MCF 10A (cell line): ENCODE data around the gene ANKIB1. TPM values are rescaled to one million over a fixed set of nuclear protein-coding genes. Genes with fewer than 3 reads are reported as not detected.

Source experiments
- BruUV-seq: library from RNA; stranded (reverse); fragments of 400-500 nt; replicated peaks from 2 replicates; lab custom pipeline; 2021; lab: Mats Ljungman, UMichigan
- CTCF ChIA-PET: fragments of 300-600 bp; sonication (Branson Sonifier 250); formaldehyde crosslinking; extraction: SDS; loops from one replicate; lab custom pipeline; 2021; ENCODE audit warnings: antibody characterized with exemption, inconsistent platforms; lab: Yijun Ruan, JAX
- POLR2A ChIA-PET: fragments of 300-600, 350-650 bp; sonication (Branson Sonifier 250); formaldehyde crosslinking; extraction: SDS; loops from one replicate; lab custom pipeline; 2020; ENCODE audit warnings: antibody characterized with exemption, inconsistent platforms; lab: Yijun Ruan, JAX
- DNase-seq: peaks from one replicate; pipeline ENCODE4 v3.0.0-alpha.2; 2018; ENCODE audit not compliant: unreplicated experiment
- H3K27ac Mint-ChIP-seq: one replicate; pipeline ENCODE4 v1.8.0; 2022; ENCODE audit warnings: mild to moderate bottlenecking, low read depth, mixed read lengths; ENCODE audit not compliant: unreplicated experiment
- H3K27me3 Mint-ChIP-seq: one replicate; pipeline ENCODE4 v1.8.0; 2022; ENCODE audit warnings: mixed read lengths; ENCODE audit not compliant: insufficient read depth, unreplicated experiment
- H3K36me3 Mint-ChIP-seq: one replicate; pipeline ENCODE4 v1.8.0; 2022; ENCODE audit warnings: mild to moderate bottlenecking, moderate library complexity, mixed read lengths; ENCODE audit not compliant: insufficient read depth, unreplicated experiment
- H3K4me1 Mint-ChIP-seq: one replicate; pipeline ENCODE4 v1.8.0; 2022; ENCODE audit warnings: mixed read lengths; ENCODE audit not compliant: insufficient read depth, unreplicated experiment
- H3K4me3 Mint-ChIP-seq: one replicate; pipeline ENCODE4 v1.8.0; 2022; ENCODE audit warnings: mild to moderate bottlenecking, moderate library complexity, mixed read lengths; ENCODE audit not compliant: unreplicated experiment
- H3K9me3 Mint-ChIP-seq: one replicate; pipeline ENCODE4 v1.8.0; 2022; ENCODE audit warnings: mixed read lengths; ENCODE audit not compliant: unreplicated experiment
- intact Hi-C: fragments of 100-400 bp; cut with micrococcal nuclease; formaldehyde crosslinking; loops from 2 replicates; pipeline ENCODE4 v1.14.1; 2022
- total RNA-seq: library from RNA; stranded (reverse); gene quantifications from 2 replicates; pipeline ENCODE4 v1.2.3, GENCODE V29; 2022
- TF ChIP-seq, protein P1 (sequence below): fragments of 200-600 bp; IDR thresholded peaks from one replicate; pipeline ENCODE4 v1.8.0; 2022; ENCODE audit warnings: antibody characterized with exemption, mild to moderate bottlenecking; ENCODE audit not compliant: unreplicated experiment

The ANKIB1 gene
- total RNA-seq, 1 experiment from 2014 or later: 33.0 TPM

DNA sequence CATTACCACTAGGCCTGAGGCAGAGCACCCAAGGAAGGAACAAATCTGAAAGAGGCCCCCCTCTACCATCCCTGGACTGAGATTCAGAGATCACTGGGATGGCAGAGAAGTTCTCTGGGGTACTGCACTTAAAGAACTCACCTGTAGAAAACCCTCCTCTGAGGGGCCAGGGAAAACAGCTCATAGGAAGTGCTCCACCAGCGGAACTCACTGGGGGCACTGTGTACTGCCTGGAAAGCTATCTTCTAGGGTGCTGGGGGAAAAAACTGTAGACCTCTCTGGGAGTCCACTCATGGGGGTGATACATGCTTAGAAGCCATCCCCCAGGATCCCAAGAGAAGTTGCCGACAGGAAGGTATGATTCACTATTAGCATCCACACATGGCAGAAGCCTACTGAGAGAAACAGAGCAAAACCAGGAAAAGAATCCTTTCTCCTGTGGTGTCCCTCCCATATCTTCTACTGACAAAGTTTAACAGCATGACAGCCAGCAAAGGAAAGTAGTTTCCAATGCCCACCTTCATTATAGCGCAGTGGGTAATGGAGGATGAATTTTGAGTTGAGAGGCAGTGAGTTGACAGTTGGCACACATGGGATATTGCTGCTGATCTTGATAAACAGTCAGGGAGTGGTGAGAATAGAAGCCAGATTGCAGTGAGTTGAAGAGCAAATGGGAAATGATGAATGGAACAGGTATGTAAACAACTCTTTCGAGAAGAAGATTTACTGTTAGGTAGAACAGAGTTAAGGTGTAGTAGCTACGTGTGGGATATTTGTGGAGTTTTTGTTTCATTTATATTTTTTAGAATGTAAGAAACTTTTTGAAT is 20.9 kb downstream of the ANKIB1 start:
- no peaks in the 10 kb centered on the region for H3K9me3 Mint-ChIP-seq
- H3K27ac Mint-ChIP-seq: no peak overlapping the region
- DNase-seq: no peak
- no peaks in the 10 kb centered on the region for H3K27me3 Mint-ChIP-seq
- no peak overlapping the region for H3K4me3 Mint-ChIP-seq
- intact Hi-C loops: no loop called here
- ChIA-PET POLR2A (interaction anchor here (1.4 kb wide), 1 partner anchor 21 kb away, joined by 4 read pairs; the partner anchor contains the start of genes ANKIB1 and KRIT1), CTCF (no interaction called here)
- peaks cover 6% of the 10 kb centered on the region for H3K36me3 Mint-ChIP-seq
- no TSS peak for BruUV-seq
- H3K4me1 Mint-ChIP-seq: no peaks in the 10 kb centered on the region
- TF ChIP-seq, protein P1, sequence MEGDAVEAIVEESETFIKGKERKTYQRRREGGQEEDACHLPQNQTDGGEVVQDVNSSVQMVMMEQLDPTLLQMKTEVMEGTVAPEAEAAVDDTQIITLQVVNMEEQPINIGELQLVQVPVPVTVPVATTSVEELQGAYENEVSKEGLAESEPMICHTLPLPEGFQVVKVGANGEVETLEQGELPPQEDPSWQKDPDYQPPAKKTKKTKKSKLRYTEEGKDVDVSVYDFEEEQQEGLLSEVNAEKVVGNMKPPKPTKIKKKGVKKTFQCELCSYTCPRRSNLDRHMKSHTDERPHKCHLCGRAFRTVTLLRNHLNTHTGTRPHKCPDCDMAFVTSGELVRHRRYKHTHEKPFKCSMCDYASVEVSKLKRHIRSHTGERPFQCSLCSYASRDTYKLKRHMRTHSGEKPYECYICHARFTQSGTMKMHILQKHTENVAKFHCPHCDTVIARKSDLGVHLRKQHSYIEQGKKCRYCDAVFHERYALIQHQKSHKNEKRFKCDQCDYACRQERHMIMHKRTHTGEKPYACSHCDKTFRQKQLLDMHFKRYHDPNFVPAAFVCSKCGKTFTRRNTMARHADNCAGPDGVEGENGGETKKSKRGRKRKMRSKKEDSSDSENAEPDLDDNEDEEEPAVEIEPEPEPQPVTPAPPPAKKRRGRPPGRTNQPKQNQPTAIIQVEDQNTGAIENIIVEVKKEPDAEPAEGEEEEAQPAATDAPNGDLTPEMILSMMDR: no peak

DNA sequence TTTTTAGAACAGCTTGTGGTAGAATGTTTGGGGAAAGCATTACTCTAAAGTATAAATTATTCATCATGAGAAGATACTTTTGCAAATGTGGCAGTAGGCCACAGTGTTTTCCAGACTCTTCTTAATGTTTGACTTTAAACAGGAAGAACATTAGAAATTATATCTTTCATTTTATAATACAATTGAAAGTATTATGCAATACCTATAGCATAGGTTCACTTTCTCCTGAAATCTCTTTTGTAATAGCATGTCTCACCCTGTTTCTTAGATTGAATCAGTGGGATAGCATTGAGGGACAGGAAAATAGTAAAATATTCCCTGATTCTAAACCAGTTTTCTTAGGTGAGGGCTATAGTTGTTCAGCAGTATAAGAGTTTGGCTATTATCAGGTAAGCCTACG is 23.1 kb downstream of the ANKIB1 start:
- Mint-ChIP-seq H3K9me3 (no peaks in the 10 kb centered on the region), H3K27ac (no peak overlapping the region), H3K4me1 (no peaks in the 10 kb centered on the region), H3K36me3 (peaks cover 3% of the 10 kb centered on the region), H3K27me3 (no peaks in the 10 kb centered on the region), H3K4me3 (no peak overlapping the region)
- no peak for DNase-seq
- intact Hi-C loops: no loop called here
- TF ChIP-seq, protein P1: no peak
- ChIA-PET CTCF (interaction anchor here (0.5 to 0.8 kb wide), 2 partner anchors 38 to 49 kb away, joined by 3 read pairs; no protein-coding TSS in a partner anchor), POLR2A (no interaction called here)
- BruUV-seq: no TSS peak

DNA sequence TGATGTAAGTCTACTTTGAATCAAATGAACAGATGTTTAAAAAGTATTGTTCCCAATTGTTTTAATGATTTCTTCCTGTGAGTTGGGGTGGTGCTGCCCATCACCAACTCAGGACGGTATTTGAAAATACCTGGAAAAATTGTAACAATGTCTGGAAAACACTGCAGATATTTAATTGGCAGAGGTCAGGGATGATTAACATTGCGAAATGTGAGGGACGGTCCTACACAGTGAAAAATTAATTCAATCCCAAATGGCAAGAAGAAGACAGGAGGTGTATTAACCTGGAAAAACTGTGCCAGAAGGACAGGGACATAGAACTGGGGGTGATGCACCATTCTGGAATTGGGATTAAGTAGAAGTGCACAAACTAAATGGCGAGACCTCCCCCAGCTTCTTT is 29.6 kb downstream of the ANKIB1 start:
- intact Hi-C loops: no loop called here
- H3K9me3 Mint-ChIP-seq: no peaks in the 10 kb centered on the region
- POLR2A ChIA-PET: no interaction called here
- H3K4me3 Mint-ChIP-seq: no peak overlapping the region
- BruUV-seq: no TSS peak
- peaks cover 5% of the 10 kb centered on the region for H3K36me3 Mint-ChIP-seq
- TF ChIP-seq, protein P1: no peak
- H3K4me1 Mint-ChIP-seq: no peaks in the 10 kb centered on the region
- CTCF ChIA-PET: interaction anchor here (1.1 kb wide), 1 partner anchor 14 kb away, joined by 4 read pairs; no protein-coding TSS in a partner anchor
- no peak for DNase-seq
- H3K27ac Mint-ChIP-seq: no peak overlapping the region
- no peaks in the 10 kb centered on the region for H3K27me3 Mint-ChIP-seq

DNA sequence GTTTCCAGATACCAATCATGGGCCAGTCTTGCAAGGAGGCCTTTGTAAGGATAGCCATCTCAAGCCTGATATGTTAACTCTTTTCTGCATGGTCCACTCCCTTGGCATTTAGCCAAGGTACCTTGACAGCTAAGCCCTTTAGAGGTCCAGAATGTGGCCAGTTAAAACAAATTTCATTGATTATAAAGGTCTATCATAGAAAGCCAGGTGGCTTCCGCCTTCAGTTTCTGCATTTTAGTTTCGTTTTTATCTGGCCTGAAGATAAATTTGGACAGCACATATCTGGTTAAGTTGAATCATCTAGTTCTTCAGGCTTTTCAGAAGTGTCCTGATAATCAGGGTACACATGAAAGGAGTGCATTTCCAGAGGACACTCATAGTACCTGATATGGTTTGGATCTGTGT is 30.7 kb downstream of the ANKIB1 start:
- no peak overlapping the region for H3K27ac Mint-ChIP-seq
- CTCF ChIA-PET: no interaction called here

More for the DNA sequence above, 30.7 kb downstream of the ANKIB1 start:
- POLR2A ChIA-PET: no interaction called here
- DNase-seq: no peak
- no peaks in the 10 kb centered on the region for H3K27me3 Mint-ChIP-seq
- intact Hi-C loops: no loop called here
- no peaks in the 10 kb centered on the region for H3K4me1 Mint-ChIP-seq
- TF ChIP-seq, protein P1: no peak
- H3K4me3 Mint-ChIP-seq: no peak overlapping the region
- BruUV-seq: no TSS peak
- H3K36me3 Mint-ChIP-seq: peaks cover 5% of the 10 kb centered on the region
- peaks cover 8% of the 10 kb centered on the region for H3K9me3 Mint-ChIP-seq
